Small intestine (tissue), 7 donors: ENCODE measurements around the gene WNK2. TPM values are rescaled to one million over a fixed set of nuclear protein-coding genes. Genes with fewer than 3 reads are reported as not detected.

Source experiments
- DNase-seq, 2 donors: peaks; one replicate each; pipeline versions ENCODE4 v3.0.0 to v3.0.0-alpha.2; 2013
- FAIRE-seq: peaks from 2 replicates; lab custom pipeline; 2012; peaks lifted over from hg19 to GRCh38; lab: Jason Lieb, UNC
- H3K27ac ChIP-seq, 3 donors: one replicate each; pipeline ENCODE4 v1.5.1; 2013; ENCODE audit warnings: low read length in 2 of 3, mild to moderate bottlenecking in 2 of 3, control low read depth in 1 of 3, inconsistent platforms in 1 of 3, low read depth in 1 of 3, moderate library complexity in 1 of 3
- H3K27me3 ChIP-seq, 3 donors: one replicate each; pipeline ENCODE4 v1.6.1; 2013; ENCODE audit warnings: low read length in 3 of 3, inconsistent platforms in 1 of 3; ENCODE audit not compliant: control insufficient read depth in 3 of 3, insufficient read depth in 3 of 3
- H3K36me3 ChIP-seq, 3 donors: one replicate each; pipeline ENCODE4 v1.6.1; 2013; ENCODE audit warnings: low read length in 3 of 3, inconsistent platforms in 1 of 3, low read depth in 1 of 3, mild to moderate bottlenecking in 1 of 3, moderate library complexity in 1 of 3; ENCODE audit not compliant: control insufficient read depth in 3 of 3, insufficient read depth in 2 of 3
- H3K4me1 ChIP-seq, 3 donors: one replicate each; pipeline ENCODE4 v1.6.1; 2013; ENCODE audit warnings: low read length in 2 of 3, inconsistent platforms in 1 of 3, low read depth in 1 of 3, mild to moderate bottlenecking in 1 of 3, moderate library complexity in 1 of 3; ENCODE audit not compliant: control insufficient read depth in 3 of 3, insufficient read depth in 2 of 3
- H3K4me3 ChIP-seq, 3 donors: one replicate each; pipeline ENCODE4 v1.5.1; 2013; ENCODE audit warnings: low read length in 3 of 3, control low read depth in 1 of 3, inconsistent platforms in 1 of 3, low read depth in 1 of 3, mild to moderate bottlenecking in 1 of 3, moderate library complexity in 1 of 3
- H3K9me3 ChIP-seq, 2 donors: one replicate each; pipeline ENCODE4 v1.6.1; 2013; ENCODE audit warnings: low read depth in 1 of 2, low read length in 1 of 2; ENCODE audit not compliant: control insufficient read depth in 2 of 2, insufficient read depth in 1 of 2
- WGBS, 3 donors: extraction: QIAGEN DNeasy Blood & Tissue Kit; methylation state at CpG; one replicate each; pipeline ENCODE4 v1.1.7; 2013; 5-methylcytosine and 5-hydroxymethylcytosine counted together
- polyA plus RNA-seq, 4 donors: library from polyadenylated mRNA; stranded (reverse) in 3 of 4; unstranded in 1 of 4; fragments of 200-250 nt in 3 of 4; fragments of 120-200 nt in 1 of 4; gene quantifications; one replicate each; pipeline versions ENCODE4 v1.2.1 to v1.2.3, GENCODE V29; 2013
- donor health status: healthy with polysubstance abuse.
- donor health status: control.
- donor health status: control.
- donor health status: Bipolar disorder and iron deficiency.
- donor health status: healthy.

The WNK2 gene
- polyA plus RNA-seq, 4 donors: 13.8 to 101 (median 33.8) TPM

DNA sequence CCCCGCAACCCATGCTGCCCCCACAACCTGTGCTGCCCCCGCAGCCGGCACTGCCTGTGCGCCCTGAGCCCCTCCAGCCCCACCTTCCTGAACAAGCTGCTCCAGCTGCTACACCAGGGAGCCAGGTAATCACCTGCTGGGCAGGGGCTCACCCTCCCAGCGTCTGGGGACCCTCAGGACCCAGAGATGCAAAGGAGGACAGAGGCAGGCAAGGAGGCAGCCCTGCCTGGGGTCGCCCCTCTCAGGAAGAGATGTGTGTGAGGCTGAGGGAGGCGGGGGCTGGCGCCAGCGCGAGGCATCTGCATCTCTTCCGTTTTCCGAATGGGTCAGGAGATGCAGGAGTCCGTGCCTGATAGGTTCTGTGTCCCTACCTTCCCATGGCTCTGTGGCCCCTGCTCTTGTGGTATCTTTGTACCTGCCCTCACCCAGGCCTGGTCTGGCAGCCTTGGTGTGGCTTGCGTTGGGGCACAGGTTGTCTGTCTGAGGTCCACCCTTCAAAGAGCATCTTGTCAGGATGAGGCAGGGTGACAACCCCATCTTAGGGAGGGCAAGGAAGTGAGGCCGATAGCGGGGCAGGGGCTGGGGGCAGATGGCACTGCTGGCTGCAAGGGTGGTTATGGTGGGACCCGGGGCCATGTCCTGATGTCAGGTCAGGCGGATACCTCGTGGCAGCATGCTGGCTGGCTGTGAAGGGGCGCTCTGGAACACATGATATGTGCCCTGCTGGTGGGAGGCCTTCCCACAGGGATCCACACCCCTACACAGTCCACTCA lies 75.7 kb downstream of the WNK2 start:
- 87 to 91% (median 88%) methylated on average over 20 of the region's 20 CpGs for WGBS, 3 donors
- peaks cover 2 to 94% (median 2%) of the 10 kb centered on the region in 3 donors for H3K36me3 ChIP-seq
- no peak overlapping the region for H3K27ac ChIP-seq
- FAIRE-seq (no peak), DNase-seq (no peak)
- no peaks in the 10 kb centered on the region for H3K27me3 ChIP-seq
- no peaks in the 10 kb centered on the region for H3K4me1 ChIP-seq
- no peak overlapping the region for H3K4me3 ChIP-seq
- H3K9me3 ChIP-seq: no peaks in the 10 kb centered on the region

DNA sequence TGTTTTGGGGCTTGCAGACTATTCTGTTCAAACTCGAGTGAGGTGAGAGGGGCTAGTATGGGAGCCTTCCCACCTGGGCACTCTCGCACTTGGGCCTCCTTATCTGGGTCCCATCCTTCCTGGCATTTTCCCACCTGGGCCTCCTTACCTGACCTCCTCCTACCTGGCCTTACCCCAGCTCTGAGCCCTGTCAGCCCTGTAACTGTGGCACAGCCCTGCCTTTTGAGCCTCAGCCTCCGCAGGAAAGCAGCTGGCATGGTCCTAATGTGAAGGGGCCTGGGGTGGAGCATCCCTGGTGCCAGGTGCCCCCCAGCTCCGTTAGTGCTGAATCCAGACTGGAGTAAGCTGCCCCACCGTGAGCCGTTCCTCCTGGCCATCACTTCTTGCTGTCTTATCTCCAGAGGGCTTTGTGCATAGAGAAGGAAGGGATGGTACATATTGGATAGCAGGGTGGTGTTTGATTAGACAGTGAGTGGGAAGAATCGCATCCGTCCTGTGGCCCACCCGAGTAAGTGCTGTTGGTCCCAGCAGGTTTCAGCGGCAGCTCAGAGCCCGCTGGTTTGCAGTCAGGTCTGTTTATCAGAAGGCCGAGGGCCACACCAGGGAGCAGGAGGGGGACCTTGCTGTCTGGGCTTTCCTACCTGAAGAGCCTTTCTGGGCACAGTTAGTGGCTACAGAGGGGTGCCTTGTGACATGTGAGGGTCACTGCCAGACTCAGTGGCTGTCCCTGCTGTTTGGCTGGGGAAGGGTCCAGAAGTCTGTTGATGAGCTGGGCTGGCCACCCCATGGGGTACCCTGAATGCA lies 76.5 kb downstream of the WNK2 start:
- no peaks in the 10 kb centered on the region for H3K9me3 ChIP-seq
- no peaks in the 10 kb centered on the region for H3K4me1 ChIP-seq
- 75 to 87% (median 76%) methylated on average over 12 of the region's 12 CpGs for WGBS, 3 donors
- H3K27ac ChIP-seq: no peak overlapping the region
- FAIRE-seq: no peak
- no peak for DNase-seq
- no peak overlapping the region for H3K4me3 ChIP-seq
- peaks cover 2 to 95% (median 4%) of the 10 kb centered on the region in 3 donors for H3K36me3 ChIP-seq
- H3K27me3 ChIP-seq: no peaks in the 10 kb centered on the region

DNA sequence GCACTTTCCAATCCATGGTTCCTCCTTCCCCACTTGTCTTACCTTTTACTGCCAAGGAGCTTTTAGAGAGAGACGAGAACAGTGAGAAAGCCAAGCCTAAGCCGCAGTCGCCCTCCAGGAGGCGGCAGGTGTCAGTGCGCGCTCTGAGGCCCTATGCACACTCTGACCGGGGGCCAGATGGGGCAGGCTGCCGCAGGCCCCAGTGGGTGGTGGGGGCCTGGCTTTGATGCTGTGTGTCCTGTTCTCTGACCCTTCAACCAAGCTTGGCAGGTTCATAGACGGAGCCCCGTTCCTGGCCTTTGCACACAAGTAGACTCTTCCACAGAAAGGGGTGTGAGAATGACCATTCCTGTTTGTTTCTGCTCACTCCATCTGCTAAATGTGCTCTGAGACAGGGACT lies 77.3 kb downstream of the WNK2 start:
- DNase-seq (peak; percentile 12 to 31), FAIRE-seq (no peak)
- no peaks in the 10 kb centered on the region for H3K4me1 ChIP-seq
- H3K9me3 ChIP-seq: no peaks in the 10 kb centered on the region
- no peaks in the 10 kb centered on the region for H3K27me3 ChIP-seq
- WGBS, 3 donors: 38 to 66% (median 39%) methylated on average over 10 of the region's 10 CpGs
- no peak overlapping the region for H3K27ac ChIP-seq
- no peak overlapping the region for H3K4me3 ChIP-seq
- H3K36me3 ChIP-seq: peaks cover 0 to 94% (median 4%) of the 10 kb centered on the region in 3 donors

- Histone ChIP-seq H3K9me3 (no peaks in the 10 kb centered on the region), H3K27me3 (no peaks in the 10 kb centered on the region), H3K36me3 (peaks cover 0 to 92% (median 4%) of the 10 kb centered on the region in 3 donors), H3K4me1 (no peaks in the 10 kb centered on the region), H3K4me3 (no peak overlapping the region), H3K27ac (no peak overlapping the region)
- FAIRE-seq: no peak
- no peak for DNase-seq
- WGBS, 3 donors: 73 to 85% (median 78%) methylated on average over 26 of the region's 26 CpGs
These were observed 78.0 kb downstream of the WNK2 start for GRCh38 chr9:93261735-93262523.

- Histone ChIP-seq H3K4me3 (no peak overlapping the region), H3K9me3 (no peaks in the 10 kb centered on the region), H3K27me3 (no peaks in the 10 kb centered on the region), H3K27ac (no peak overlapping the region), H3K4me1 (peaks cover 0 to 1% (median under 1%) of the 10 kb centered on the region in 3 donors), H3K36me3 (peaks cover 1 to 92% (median 2%) of the 10 kb centered on the region in 3 donors)
- DNase-seq (peak in 1 of 2 donors; percentile 47), FAIRE-seq (no peak)
- WGBS, 3 donors: 62 to 75% (median 70%) methylated on average over 19 of the region's 19 CpGs
These were observed 78.8 kb downstream of the WNK2 start for GRCh38 chr9:93262537-93263310.

GRCh38 chr9:93263334-93264229 lies 79.6 kb downstream of the WNK2 start:
- Histone ChIP-seq H3K27me3 (no peaks in the 10 kb centered on the region), H3K4me1 (peaks cover 2 to 9% (median 2%) of the 10 kb centered on the region in 3 donors), H3K4me3 (no peak overlapping the region), H3K27ac (no peak overlapping the region), H3K9me3 (no peaks in the 10 kb centered on the region), H3K36me3 (peaks cover 2 to 92% (median 3%) of the 10 kb centered on the region in 3 donors)
- FAIRE-seq: no peak
- DNase-seq: no peak
- WGBS, 3 donors: 84 to 90% (median 85%) methylated on average over 25 to 38 of the region's 41 CpGs
